Measurements from ENCODE around the gene SPRR5. TPM values are rescaled to one million over a fixed set of nuclear protein-coding genes. Genes with fewer than 3 reads are reported as not detected.

Gene SPRR5
- total RNA-seq = not detected in 3 replicates
- long read RNA-seq = 0 reads

DNA sequence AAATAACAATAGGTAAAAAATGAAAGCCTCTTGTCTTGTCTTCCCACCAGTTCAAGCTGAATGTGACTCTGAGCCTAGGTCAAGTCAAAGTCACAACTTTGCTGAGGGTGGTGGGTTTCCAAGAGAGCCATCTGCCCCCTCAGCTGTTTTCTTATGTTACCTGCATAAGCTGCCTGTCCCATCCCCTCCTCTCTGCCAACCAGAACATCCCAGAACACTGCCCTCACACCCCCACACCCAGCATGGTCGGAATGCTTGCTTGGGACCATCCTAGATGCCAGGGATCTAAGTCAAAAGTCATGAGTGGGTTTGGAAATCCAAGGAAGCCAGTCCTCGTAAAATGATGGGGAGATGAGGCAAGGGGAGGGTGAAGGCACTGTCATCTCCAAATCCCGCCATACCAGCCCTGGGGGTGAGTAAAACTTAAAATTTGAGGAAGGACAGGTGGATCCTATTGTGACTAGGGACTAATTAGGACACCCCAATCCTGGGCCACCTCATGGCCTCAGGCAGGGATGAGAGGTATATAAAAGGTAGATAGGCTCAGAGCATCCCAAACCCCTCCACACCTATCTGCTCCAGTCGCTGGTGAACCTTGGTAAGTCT, at the start of gene SPRR5:
Gene SPRR5, plus strand, starts transcription at position 556 of the 606 bp plus-strand sequence. CDS start 1,349 bp downstream, outside the sequence.
- no peaks in the 10 kb centered on the region for H3K27me3 Mint-ChIP-seq (ENCODE audit: low read depth)
- H3K4me1 Mint-ChIP-seq (ENCODE audit: low read depth) = no peaks in the 10 kb centered on the region
- TF ChIP-seq CTCF (IDR thresholded peaks at IDR 0.05) = no peak
- H3K27ac Mint-ChIP-seq (ENCODE audit: unreplicated experiment) = no peak within 1 kb of the TSS
- H3K4me3 Mint-ChIP-seq (ENCODE audit: unreplicated experiment) = no peak within 1 kb of the TSS
- H3K9me3 Mint-ChIP-seq (ENCODE audit: low read depth) = peaks cover 3% of the 10 kb centered on the region
- H3K36me3 Mint-ChIP-seq (ENCODE audit: low read depth) = no peaks in the 10 kb centered on the region
- DNase-seq (ENCODE audit: low spot score) = no peak

DNA sequence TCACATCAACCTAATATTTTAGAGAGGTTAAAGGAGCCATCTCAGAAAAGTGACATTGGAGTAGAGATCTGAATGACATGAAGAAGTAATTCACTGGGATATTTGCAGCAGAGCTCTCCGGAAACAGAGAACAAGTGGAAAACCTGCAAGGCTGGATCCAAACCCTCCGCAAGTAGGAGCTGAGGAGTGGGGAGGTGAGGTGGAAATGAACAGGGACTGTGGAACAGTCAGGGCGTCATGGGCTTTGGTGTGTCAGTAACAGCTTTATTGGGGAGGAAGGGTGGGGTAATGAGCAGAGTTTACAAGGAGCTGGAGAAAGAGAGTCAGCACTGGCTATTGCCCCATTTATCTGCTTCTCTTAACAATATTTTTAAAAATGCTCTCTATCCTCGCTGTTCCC, 48.0 kb upstream of the SPRR5 start:
- peaks cover 7% of the 10 kb centered on the region for H3K27me3 Mint-ChIP-seq (ENCODE audit: low read depth)
- no peak for DNase-seq (ENCODE audit: low spot score)
- H3K9me3 Mint-ChIP-seq (ENCODE audit: low read depth) = no peaks in the 10 kb centered on the region
- no peaks in the 10 kb centered on the region for H3K36me3 Mint-ChIP-seq (ENCODE audit: low read depth)
- H3K27ac Mint-ChIP-seq (ENCODE audit: unreplicated experiment) = no peak overlapping the region
- no peak overlapping the region for H3K4me3 Mint-ChIP-seq (ENCODE audit: unreplicated experiment)
- no peak for TF ChIP-seq CTCF (IDR thresholded peaks at IDR 0.05)
- H3K4me1 Mint-ChIP-seq (ENCODE audit: low read depth) = no peaks in the 10 kb centered on the region

DNA sequence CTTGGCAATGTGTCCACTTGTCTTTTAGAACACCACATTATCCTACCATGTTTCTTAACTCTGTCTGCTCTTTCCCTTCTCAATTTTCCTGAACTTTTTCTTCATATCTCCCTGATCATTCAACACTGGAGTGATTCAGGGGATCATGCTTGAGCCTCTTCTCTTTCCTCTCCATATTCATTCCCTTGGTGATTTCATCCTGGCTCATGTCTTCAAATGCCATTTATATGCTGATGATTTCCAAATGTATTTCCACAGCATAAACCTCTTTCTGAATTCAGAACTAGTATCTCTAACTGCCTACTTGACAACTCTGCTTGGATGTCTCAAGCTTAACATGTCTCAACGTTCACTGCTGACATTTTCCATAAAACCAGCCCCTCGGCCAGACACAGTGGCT, 47.1 kb upstream of the SPRR5 start:
- Mint-ChIP-seq H3K27me3 (ENCODE audit: low read depth) (peaks cover 7% of the 10 kb centered on the region), H3K36me3 (ENCODE audit: low read depth) (no peaks in the 10 kb centered on the region), H3K4me3 (ENCODE audit: unreplicated experiment) (no peak overlapping the region), H3K4me1 (ENCODE audit: low read depth) (no peaks in the 10 kb centered on the region), H3K9me3 (ENCODE audit: low read depth) (no peaks in the 10 kb centered on the region), H3K27ac (ENCODE audit: unreplicated experiment) (no peak overlapping the region)
- no peak for TF ChIP-seq CTCF (IDR thresholded peaks at IDR 0.05)
- DNase-seq (ENCODE audit: low spot score) = no peak

- Mint-ChIP-seq H3K4me3 (ENCODE audit: unreplicated experiment) (no peak overlapping the region), H3K9me3 (ENCODE audit: low read depth) (no peaks in the 10 kb centered on the region), H3K27ac (ENCODE audit: unreplicated experiment) (no peak overlapping the region), H3K4me1 (ENCODE audit: low read depth) (no peaks in the 10 kb centered on the region), H3K36me3 (ENCODE audit: low read depth) (no peaks in the 10 kb centered on the region), H3K27me3 (ENCODE audit: low read depth) (peaks cover 7% of the 10 kb centered on the region)
- TF ChIP-seq CTCF (IDR thresholded peaks at IDR 0.05) = no peak
- no peak for DNase-seq (ENCODE audit: low spot score)
Observed at GRCh38 chr1:152901631-152902030, 45.4 kb upstream of the SPRR5 start.

- no peaks in the 10 kb centered on the region for H3K36me3 Mint-ChIP-seq (ENCODE audit: low read depth)
- no peaks in the 10 kb centered on the region for H3K4me1 Mint-ChIP-seq (ENCODE audit: low read depth)
- no peak overlapping the region for H3K27ac Mint-ChIP-seq (ENCODE audit: unreplicated experiment)
- no peaks in the 10 kb centered on the region for H3K9me3 Mint-ChIP-seq (ENCODE audit: low read depth)
- no peak overlapping the region for H3K4me3 Mint-ChIP-seq (ENCODE audit: unreplicated experiment)
- TF ChIP-seq CTCF (IDR thresholded peaks at IDR 0.05) = no peak
- DNase-seq (ENCODE audit: low spot score) = no peak
- no peaks in the 10 kb centered on the region for H3K27me3 Mint-ChIP-seq (ENCODE audit: low read depth)
Observed at GRCh38 chr1:152902636-152903035, 44.4 kb upstream of the SPRR5 start.
